Measurements from ENCODE around the gene CLN3. TPM values are rescaled to one million over a fixed set of nuclear protein-coding genes. Genes with fewer than 3 reads are reported as not detected.
A peak's percentile ranks its signal among the peaks of the same experiment; 100 is the strongest.

Gene CLN3
- total and polyA plus RNA-seq, 2 of the 13 experiments (the other 11 are each of a cell fraction or from before 2014, with no cell fraction given): 23.4 to 46.8 TPM

DNA sequence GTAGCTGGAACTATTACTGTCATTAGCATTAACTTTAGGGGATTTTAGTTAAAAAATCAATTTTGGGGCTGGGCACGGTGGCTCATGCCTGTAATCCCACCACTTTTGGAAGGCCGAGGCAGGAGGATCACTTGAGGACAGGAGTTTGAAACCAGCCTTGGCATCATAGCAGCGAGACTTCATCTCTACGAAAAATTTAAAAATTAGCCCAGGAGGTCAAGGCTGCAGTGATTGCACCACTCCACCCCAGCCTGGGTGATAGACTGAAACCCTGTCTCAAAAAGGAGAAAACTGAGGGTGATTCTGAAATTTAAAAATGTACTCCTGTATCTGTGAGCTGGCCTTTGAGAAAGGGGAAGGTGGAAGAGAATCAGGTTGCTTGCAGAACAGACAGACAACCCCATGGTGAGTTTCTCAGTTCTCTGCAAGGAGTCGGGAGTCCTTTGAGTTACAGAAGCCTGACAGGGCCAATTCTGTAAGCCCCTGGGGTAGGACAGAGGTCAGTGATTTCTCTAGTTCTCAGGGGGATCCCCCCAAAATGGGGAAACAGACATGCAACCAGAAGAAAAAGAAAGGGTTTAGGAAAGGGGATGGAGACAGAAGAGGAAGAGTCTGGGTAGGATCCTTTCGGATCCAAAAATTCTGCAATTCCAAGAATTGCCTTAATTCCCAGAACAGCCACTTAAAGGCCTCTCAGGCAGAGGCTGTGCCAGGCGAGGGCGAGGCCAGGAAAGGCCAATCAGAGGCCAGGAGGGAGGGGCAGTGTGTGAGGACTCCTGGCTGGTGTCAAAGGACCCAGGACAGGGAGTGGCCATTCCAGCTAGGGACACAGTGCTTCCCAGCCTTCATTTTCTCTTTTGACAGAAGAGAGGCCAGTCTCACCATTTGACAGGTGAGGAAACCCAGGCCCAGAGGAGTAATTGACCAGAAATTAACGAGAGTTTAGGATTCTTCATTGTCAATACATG, 40.2 kb upstream of the CLN3 start (continued):
- TF ChIP-seq ZNF556 (CRISPR knock-in tag; IDR thresholded peaks at IDR 0.05; ENCODE audit: borderline replicate concordance) (0 out of 2 replicates have a peak, but pooled peaks have one; percentile 47), ZNF430 (CRISPR knock-in tag; IDR thresholded peaks at IDR 0.05) (no peak), YEATS2 (CRISPR knock-in tag; IDR thresholded peaks at IDR 0.05; ENCODE audit: borderline replicate concordance) (peak; percentile 43; the same call in 1 of the 2 replicates), FOXO1 (CRISPR knock-in tag; IDR thresholded peaks at IDR 0.05) (no peak), ZNF44 (CRISPR knock-in tag; IDR thresholded peaks at IDR 0.05) (peak; percentile 61; the same call in 1 of the 2 replicates), NFYC (CRISPR knock-in tag; IDR thresholded peaks at IDR 0.05) (peak; percentile 71), PTBP1 (IDR thresholded peaks at IDR 0.05; ENCODE audit: low read depth, low read length, poor library complexity, severe bottlenecking) (no peak), JUNB (CRISPR knock-in tag; IDR thresholded peaks at IDR 0.05; ENCODE audit: borderline replicate concordance) (no peak), BRCA1 (CRISPR knock-in tag; IDR thresholded peaks at IDR 0.05) (no peak), ASH2L (IDR thresholded peaks at IDR 0.05; ENCODE audit: insufficient read length, low read depth, low read length) (no peak), MXD4 (CRISPR knock-in tag; IDR thresholded peaks at IDR 0.05) (no peak; the same call in 1 of the 2 replicates), ZNF3 (CRISPR knock-in tag; IDR thresholded peaks at IDR 0.05) (no peak), PAX8 (CRISPR knock-in tag; IDR thresholded peaks at IDR 0.05; ENCODE audit: borderline replicate concordance) (no peak), SIX1 (CRISPR knock-in tag; IDR thresholded peaks at IDR 0.05; ENCODE audit: borderline replicate concordance) (peak; percentile 14; the same call in 1 of the 2 replicates), KDM1A (CRISPR knock-in tag; IDR thresholded peaks at IDR 0.05) (no peak), ZNF724P (CRISPR knock-in tag; IDR thresholded peaks at IDR 0.05; ENCODE audit: borderline replicate concordance) (no peak)
- TF ChIP-seq, protein P1, sequence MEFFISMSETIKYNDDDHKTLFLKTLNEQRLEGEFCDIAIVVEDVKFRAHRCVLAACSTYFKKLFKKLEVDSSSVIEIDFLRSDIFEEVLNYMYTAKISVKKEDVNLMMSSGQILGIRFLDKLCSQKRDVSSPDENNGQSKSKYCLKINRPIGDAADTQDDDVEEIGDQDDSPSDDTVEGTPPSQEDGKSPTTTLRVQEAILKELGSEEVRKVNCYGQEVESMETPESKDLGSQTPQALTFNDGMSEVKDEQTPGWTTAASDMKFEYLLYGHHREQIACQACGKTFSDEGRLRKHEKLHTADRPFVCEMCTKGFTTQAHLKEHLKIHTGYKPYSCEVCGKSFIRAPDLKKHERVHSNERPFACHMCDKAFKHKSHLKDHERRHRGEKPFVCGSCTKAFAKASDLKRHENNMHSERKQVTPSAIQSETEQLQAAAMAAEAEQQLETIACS (CRISPR knock-in tag; IDR thresholded peaks at IDR 0.05): no peak
- TF ChIP-seq, protein P2, sequence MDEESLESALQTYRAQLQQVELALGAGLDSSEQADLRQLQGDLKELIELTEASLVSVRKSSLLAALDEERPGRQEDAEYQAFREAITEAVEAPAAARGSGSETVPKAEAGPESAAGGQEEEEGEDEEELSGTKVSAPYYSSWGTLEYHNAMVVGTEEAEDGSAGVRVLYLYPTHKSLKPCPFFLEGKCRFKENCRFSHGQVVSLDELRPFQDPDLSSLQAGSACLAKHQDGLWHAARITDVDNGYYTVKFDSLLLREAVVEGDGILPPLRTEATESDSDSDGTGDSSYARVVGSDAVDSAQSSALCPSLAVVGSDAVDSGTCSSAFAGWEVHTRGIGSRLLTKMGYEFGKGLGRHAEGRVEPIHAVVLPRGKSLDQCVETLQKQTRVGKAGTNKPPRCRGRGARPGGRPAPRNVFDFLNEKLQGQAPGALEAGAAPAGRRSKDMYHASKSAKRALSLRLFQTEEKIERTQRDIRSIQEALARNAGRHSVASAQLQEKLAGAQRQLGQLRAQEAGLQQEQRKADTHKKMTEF (CRISPR knock-in tag; IDR thresholded peaks at IDR 0.05): no peak
- TF ChIP-seq, protein P3, sequence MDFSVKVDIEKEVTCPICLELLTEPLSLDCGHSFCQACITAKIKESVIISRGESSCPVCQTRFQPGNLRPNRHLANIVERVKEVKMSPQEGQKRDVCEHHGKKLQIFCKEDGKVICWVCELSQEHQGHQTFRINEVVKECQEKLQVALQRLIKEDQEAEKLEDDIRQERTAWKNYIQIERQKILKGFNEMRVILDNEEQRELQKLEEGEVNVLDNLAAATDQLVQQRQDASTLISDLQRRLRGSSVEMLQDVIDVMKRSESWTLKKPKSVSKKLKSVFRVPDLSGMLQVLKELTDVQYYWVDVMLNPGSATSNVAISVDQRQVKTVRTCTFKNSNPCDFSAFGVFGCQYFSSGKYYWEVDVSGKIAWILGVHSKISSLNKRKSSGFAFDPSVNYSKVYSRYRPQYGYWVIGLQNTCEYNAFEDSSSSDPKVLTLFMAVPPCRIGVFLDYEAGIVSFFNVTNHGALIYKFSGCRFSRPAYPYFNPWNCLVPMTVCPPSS (IDR thresholded peaks at IDR 0.05): no peak
- TF ChIP-seq, protein P4, sequence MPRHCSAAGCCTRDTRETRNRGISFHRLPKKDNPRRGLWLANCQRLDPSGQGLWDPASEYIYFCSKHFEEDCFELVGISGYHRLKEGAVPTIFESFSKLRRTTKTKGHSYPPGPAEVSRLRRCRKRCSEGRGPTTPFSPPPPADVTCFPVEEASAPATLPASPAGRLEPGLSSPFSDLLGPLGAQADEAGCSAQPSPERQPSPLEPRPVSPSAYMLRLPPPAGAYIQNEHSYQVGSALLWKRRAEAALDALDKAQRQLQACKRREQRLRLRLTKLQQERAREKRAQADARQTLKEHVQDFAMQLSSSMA (CRISPR knock-in tag; IDR thresholded peaks at IDR 0.05): no peak
- TF ChIP-seq, protein P5, sequence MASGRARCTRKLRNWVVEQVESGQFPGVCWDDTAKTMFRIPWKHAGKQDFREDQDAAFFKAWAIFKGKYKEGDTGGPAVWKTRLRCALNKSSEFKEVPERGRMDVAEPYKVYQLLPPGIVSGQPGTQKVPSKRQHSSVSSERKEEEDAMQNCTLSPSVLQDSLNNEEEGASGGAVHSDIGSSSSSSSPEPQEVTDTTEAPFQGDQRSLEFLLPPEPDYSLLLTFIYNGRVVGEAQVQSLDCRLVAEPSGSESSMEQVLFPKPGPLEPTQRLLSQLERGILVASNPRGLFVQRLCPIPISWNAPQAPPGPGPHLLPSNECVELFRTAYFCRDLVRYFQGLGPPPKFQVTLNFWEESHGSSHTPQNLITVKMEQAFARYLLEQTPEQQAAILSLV (CRISPR knock-in tag; IDR thresholded peaks at IDR 0.05; ENCODE audit: borderline replicate concordance): no peak
- TF ChIP-seq, protein P6, sequence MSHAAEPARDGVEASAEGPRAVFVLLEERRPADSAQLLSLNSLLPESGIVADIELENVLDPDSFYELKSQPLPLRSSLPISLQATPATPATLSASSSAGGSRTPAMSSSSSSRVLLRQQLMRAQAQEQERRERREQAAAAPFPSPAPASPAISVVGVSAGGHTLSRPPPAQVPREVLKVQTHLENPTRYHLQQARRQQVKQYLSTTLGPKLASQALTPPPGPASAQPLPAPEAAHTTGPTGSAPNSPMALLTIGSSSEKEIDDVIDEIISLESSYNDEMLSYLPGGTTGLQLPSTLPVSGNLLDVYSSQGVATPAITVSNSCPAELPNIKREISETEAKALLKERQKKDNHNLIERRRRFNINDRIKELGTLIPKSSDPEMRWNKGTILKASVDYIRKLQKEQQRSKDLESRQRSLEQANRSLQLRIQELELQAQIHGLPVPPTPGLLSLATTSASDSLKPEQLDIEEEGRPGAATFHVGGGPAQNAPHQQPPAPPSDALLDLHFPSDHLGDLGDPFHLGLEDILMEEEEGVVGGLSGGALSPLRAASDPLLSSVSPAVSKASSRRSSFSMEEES (CRISPR knock-in tag; IDR thresholded peaks at IDR 0.05): 0 out of 2 replicates have a peak, but pooled peaks have one; percentile 18

All from HepG2 (cell line).